DND-41 (cell line): ENCODE data around the gene IL7R.
A peak's percentile ranks its signal among the peaks of the same experiment; 100 is the strongest.

Experiments used
- ATAC-seq: fragments of 200-7000 bp; cut with Tn5 transposase; 3 replicates; pipeline ENCODE4 v1.9.1; 2021; ENCODE audit warnings: low read depth; ENCODE audit not compliant: insufficient read depth
- DNase-seq: peaks from one replicate; pipeline ENCODE4 v3.0.0-alpha.2; 2020
- H2AFZ ChIP-seq: 2 replicates; pipeline ENCODE4 v1.6.0; 2012; ENCODE audit warnings: low read depth, low read length
- H3K27ac ChIP-seq: 2 replicates; pipeline ENCODE4 v1.5.1; 2012; ENCODE audit warnings: low read length, inconsistent platforms
- H3K27me3 ChIP-seq: fragments of 200-600 bp; sonication (generic); 2 replicates; pipeline ENCODE4 v1.6.0; 2012; ENCODE audit warnings: low read length, mild to moderate bottlenecking, inconsistent platforms; ENCODE audit not compliant: insufficient read depth, poor library complexity
- H3K36me3 ChIP-seq: 2 replicates; pipeline ENCODE4 v1.5.1; 2012; ENCODE audit warnings: low read length, inconsistent platforms; ENCODE audit not compliant: insufficient read depth
- H3K4me1 ChIP-seq: 2 replicates; pipeline ENCODE4 v1.5.1; 2012; ENCODE audit warnings: mild to moderate bottlenecking, low read length; ENCODE audit not compliant: insufficient read depth
- H3K4me2 ChIP-seq: 2 replicates; pipeline ENCODE4 v1.6.0; 2012; ENCODE audit warnings: mild to moderate bottlenecking, moderate library complexity, low read length, inconsistent platforms; ENCODE audit not compliant: insufficient read depth
- H3K4me3 ChIP-seq, 2 experiments: fragments of 200-600 bp in 1 of 2; shearing (Covaris generic) in 1 of 2; 2 replicates each; pipeline ENCODE4 v1.5.1; 2012 to 2016; ENCODE audit warnings: inconsistent platforms in 2 of 2, low read length in 2 of 2, mild to moderate bottlenecking in 2 of 2, low read depth in 1 of 2, moderate library complexity in 1 of 2
- H3K79me2 ChIP-seq: 2 replicates; pipeline ENCODE4 v1.6.0; 2012; ENCODE audit warnings: low read length, inconsistent platforms; ENCODE audit not compliant: insufficient read depth
- H3K9ac ChIP-seq: 2 replicates; pipeline ENCODE4 v1.6.0; 2012; ENCODE audit warnings: low read depth, mild to moderate bottlenecking, inconsistent platforms, low read length, moderate library complexity
- H3K9me3 ChIP-seq: 2 replicates; pipeline ENCODE4 v1.5.1; 2012; ENCODE audit warnings: low read length, moderate library complexity, mild to moderate bottlenecking, inconsistent platforms; ENCODE audit not compliant: insufficient read depth, severe bottlenecking
- H4K20me1 ChIP-seq: 2 replicates; pipeline ENCODE4 v1.6.0; 2012; ENCODE audit warnings: low read length; ENCODE audit not compliant: insufficient read depth
- CTCF ChIP-seq: IDR thresholded peaks from 2 replicates; pipeline ENCODE4 v1.5.1; 2012; ENCODE audit warnings: borderline replicate concordance, low read length, moderate library complexity, mild to moderate bottlenecking; ENCODE audit not compliant: poor library complexity, severe bottlenecking; ENCODE audit errors: extremely low read depth
- EZH2 ChIP-seq: IDR thresholded peaks from 3 replicates; pipeline ENCODE4 v1.6.1; 2012; ENCODE audit warnings: borderline replicate concordance, low read depth, mild to moderate bottlenecking, moderate library complexity, low read length, inconsistent platforms; ENCODE audit not compliant: severe bottlenecking

The IL7R gene

GRCh38 chr5:35879096-35879495 lies 22.4 kb downstream of the IL7R start:
- ATAC-seq: peak; percentile 30
- no peaks in the 10 kb centered on the region for H3K9me3 ChIP-seq
- H3K79me2 ChIP-seq: peaks cover 56% of the 10 kb centered on the region
- H4K20me1 ChIP-seq: no peaks in the 10 kb centered on the region
- DNase-seq: peak; percentile 63
- H3K4me3 ChIP-seq: no peak overlapping the region
- peak overlapping the region; percentile 96 for H3K27ac ChIP-seq
- no peak overlapping the region for H3K4me2 ChIP-seq
- no peak overlapping the region for H2AFZ ChIP-seq
- H3K36me3 ChIP-seq: peaks cover 55% of the 10 kb centered on the region
- peak overlapping the region; percentile 69; the same call in 1 of the 2 replicates for H3K9ac ChIP-seq
- no peaks in the 10 kb centered on the region for H3K27me3 ChIP-seq
- H3K4me1 ChIP-seq: peaks cover 100% of the 10 kb centered on the region
- no peak for TF ChIP-seq CTCF

- peak; percentile 22 for TF ChIP-seq CTCF
- TF ChIP-seq EZH2: no peak
- peaks cover 49% of the 10 kb centered on the region for H3K36me3 ChIP-seq
Measured at GRCh38 chr5:35879649-35880048, 23.0 kb downstream of the IL7R start.

DNA sequence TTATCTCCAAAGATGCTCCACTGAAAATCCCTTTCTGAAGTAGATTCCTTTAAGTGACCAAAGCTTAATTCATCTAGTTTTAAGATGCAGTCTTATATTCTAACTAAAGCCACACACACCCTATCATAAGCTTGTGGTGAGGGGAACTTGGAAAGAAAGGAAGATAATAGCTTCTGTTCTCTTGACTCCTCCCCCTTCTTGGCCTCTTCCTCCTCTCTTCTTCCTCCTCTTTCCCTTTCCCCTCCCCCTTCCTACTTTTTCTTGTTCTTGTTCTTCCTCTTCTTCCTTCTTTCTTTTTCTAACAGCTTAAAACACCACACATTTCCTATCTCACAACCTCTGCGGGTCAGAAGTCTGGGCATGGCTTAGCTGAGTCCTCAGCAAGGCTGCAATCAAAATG lies 23.5 kb downstream of the IL7R start:
- no peak for DNase-seq
- Histone ChIP-seq H3K27me3 (no peaks in the 10 kb centered on the region), H3K79me2 (peaks cover 45% of the 10 kb centered on the region), H3K36me3 (peaks cover 44% of the 10 kb centered on the region), H3K27ac (peak overlapping the region; percentile 96), H2AFZ (no peak overlapping the region), H3K4me2 (no peak overlapping the region), H3K4me3 (no peak overlapping the region), H3K4me1 (peaks cover 100% of the 10 kb centered on the region), H3K9ac (peak overlapping the region; percentile 69; the same call in 1 of the 2 replicates), H4K20me1 (no peaks in the 10 kb centered on the region), H3K9me3 (no peaks in the 10 kb centered on the region)
- ATAC-seq: no peak
- TF ChIP-seq EZH2 (no peak), CTCF (no peak)

More at GRCh38 chr5:35879649-35880048, 23.0 kb downstream of the IL7R start:
- ATAC-seq: no peak
- Histone ChIP-seq H4K20me1 (no peaks in the 10 kb centered on the region), H3K27me3 (no peaks in the 10 kb centered on the region), H3K79me2 (peaks cover 51% of the 10 kb centered on the region), H3K4me3 (no peak overlapping the region), H3K4me1 (peaks cover 100% of the 10 kb centered on the region), H3K9ac (peak overlapping the region; percentile 69; the same call in 1 of the 2 replicates), H2AFZ (no peak overlapping the region), H3K4me2 (no peak overlapping the region), H3K27ac (peak overlapping the region; percentile 96), H3K9me3 (no peaks in the 10 kb centered on the region)
- no peak for DNase-seq

- no peaks in the 10 kb centered on the region for H4K20me1 ChIP-seq
- H3K36me3 ChIP-seq: peaks cover 28% of the 10 kb centered on the region
- H3K79me2 ChIP-seq: peaks cover 33% of the 10 kb centered on the region
- peak overlapping the region; percentile 96 for H3K27ac ChIP-seq
- H3K4me2 ChIP-seq: no peak overlapping the region
- H3K4me3 ChIP-seq: no peak overlapping the region
- peak overlapping the region; percentile 69 for H3K9ac ChIP-seq
- peak; percentile 0; the same call in 1 of the 3 replicates for ATAC-seq
- DNase-seq: peak; percentile 52
- H2AFZ ChIP-seq: no peak overlapping the region
- H3K9me3 ChIP-seq: no peaks in the 10 kb centered on the region
- peaks cover 100% of the 10 kb centered on the region for H3K4me1 ChIP-seq
- TF ChIP-seq CTCF (no peak), EZH2 (no peak)
- no peaks in the 10 kb centered on the region for H3K27me3 ChIP-seq
Measured at GRCh38 chr5:35881758-35882157, 25.1 kb downstream of the IL7R start.
